ENCODE data around the gene DTX4.

The DTX4 gene

GRCh38 chr11:59173080-59173963, 1.4 kb downstream of the DTX4 start:
- DNase-seq, result no peak

GRCh38 chr11:59173964-59174663, 2.2 kb downstream of the DTX4 start:
- DNase-seq, result no peak

GRCh38 chr11:59174664-59175033, 2.7 kb downstream of the DTX4 start:
- DNase-seq, result no peak

- DNase-seq, result no peak
Observed at GRCh38 chr11:59175091-59175501, 3.2 kb downstream of the DTX4 start.

- no peak for DNase-seq
Observed at GRCh38 chr11:59176330-59176729, 4.4 kb downstream of the DTX4 start.

- DNase-seq, result no peak
Observed at GRCh38 chr11:59178402-59178801, 6.5 kb downstream of the DTX4 start.

GRCh38 chr11:59179121-59179520, 7.2 kb downstream of the DTX4 start:
- no peak for DNase-seq

- no peak for DNase-seq
Observed at GRCh38 chr11:59180168-59180776, 8.3 kb downstream of the DTX4 start.

- DNase-seq, result no peak
Observed at GRCh38 chr11:59180907-59181306, 9.0 kb downstream of the DTX4 start.

- DNase-seq, result no peak
Observed at GRCh38 chr11:59181746-59182456, 10.0 kb downstream of the DTX4 start.

GRCh38 chr11:59182457-59183151, 10.7 kb downstream of the DTX4 start:
- no peak for DNase-seq

GRCh38 chr11:59183771-59184170, 11.8 kb downstream of the DTX4 start:
- no peak for DNase-seq

GRCh38 chr11:59184691-59185339, 12.9 kb downstream of the DTX4 start:
- DNase-seq, result no peak

GRCh38 chr11:59185386-59185945, 13.5 kb downstream of the DTX4 start:
- no peak for DNase-seq

GRCh38 chr11:59186130-59186594, 14.2 kb downstream of the DTX4 start:
- DNase-seq, result no peak

GRCh38 chr11:59187035-59187434, 15.1 kb downstream of the DTX4 start:
- no peak for DNase-seq

GRCh38 chr11:59187587-59187986, 15.7 kb downstream of the DTX4 start:
- no peak for DNase-seq

- no peak for DNase-seq
Observed at GRCh38 chr11:59188954-59189353, 17.0 kb downstream of the DTX4 start.

- DNase-seq, result no peak
Observed at GRCh38 chr11:59189986-59190385, 18.1 kb downstream of the DTX4 start.

- DNase-seq, result no peak
Observed at GRCh38 chr11:59191095-59191494, 19.2 kb downstream of the DTX4 start.

- DNase-seq, result no peak
Observed at GRCh38 chr11:59191890-59192289, 20.0 kb downstream of the DTX4 start.
